Lung (tissue), 12 donors: ENCODE results near the gene SETBP1. TPM values are rescaled to one million over a fixed set of nuclear protein-coding genes. Genes with fewer than 3 reads are reported as not detected.

Source experiments
- ATAC-seq: fragments of 200-7000 bp; cut with Tn5 transposase; one replicate; pipeline ENCODE4 v1.9.1; 2020; ENCODE audit warnings: moderate number of reproducible peaks; ENCODE audit not compliant: insufficient read depth, low FRiP score
- DNase-seq, 3 donors: peaks; one replicate each; pipeline ENCODE4 v3.0.0-alpha.2; 2013 to 2017
- H3K27ac ChIP-seq, 2 donors: one replicate each; pipeline ENCODE4 v1.5.1; 2013; ENCODE audit warnings: mild to moderate bottlenecking in 2 of 2, moderate library complexity in 2 of 2, control low read depth in 1 of 2, inconsistent platforms in 1 of 2, low read depth in 1 of 2, low read length in 1 of 2
- H3K27me3 ChIP-seq, 3 donors: one replicate each; pipeline ENCODE4 v1.5.1; 2013; ENCODE audit warnings: low read length in 2 of 3; ENCODE audit not compliant: control insufficient read depth in 3 of 3, insufficient read depth in 3 of 3
- H3K36me3 ChIP-seq, 4 donors: one replicate each; pipeline ENCODE4 v1.5.1; 2013; ENCODE audit warnings: low read length in 4 of 4, mild to moderate bottlenecking in 1 of 4, moderate library complexity in 1 of 4; ENCODE audit not compliant: control insufficient read depth in 4 of 4, insufficient read depth in 4 of 4
- H3K4me1 ChIP-seq, 5 donors: one replicate each; pipeline ENCODE4 v1.5.1; 2013; ENCODE audit warnings: low read length in 5 of 5, mild to moderate bottlenecking in 2 of 5, moderate library complexity in 1 of 5; ENCODE audit not compliant: control insufficient read depth in 5 of 5, insufficient read depth in 5 of 5
- H3K4me3 ChIP-seq: one replicate; pipeline ENCODE4 v1.5.1; 2013; ENCODE audit warnings: mild to moderate bottlenecking, control low read depth, moderate library complexity
- H3K9ac ChIP-seq, 2 donors: one replicate each; pipeline ENCODE4 v1.5.1; 2013; ENCODE audit warnings: low read length in 2 of 2, control low read depth in 1 of 2; ENCODE audit not compliant: insufficient read depth in 1 of 2
- H3K9me3 ChIP-seq, 4 donors: one replicate each; pipeline ENCODE4 v1.5.1; 2013; ENCODE audit warnings: low read length in 3 of 4, mild to moderate bottlenecking in 1 of 4, moderate library complexity in 1 of 4; ENCODE audit not compliant: control insufficient read depth in 4 of 4, insufficient read depth in 3 of 4
- WGBS, 2 donors: extraction: QIAGEN DNeasy Blood & Tissue Kit; methylation state at CpG; one replicate each; pipeline ENCODE4 v1.1.7; 2013; 5-methylcytosine and 5-hydroxymethylcytosine counted together
- polyA plus RNA-seq, 2 donors: library from polyadenylated mRNA; stranded (reverse); fragments of 200-250 nt; gene quantifications; one replicate each; pipeline ENCODE4 v1.2.1, GENCODE V29; 2013
- total RNA-seq, 2 donors: library from RNA; depleted of rRNA in 1 of 2; stranded (reverse); fragments of >200 nt in 1 of 2; gene quantifications; one replicate each; pipeline ENCODE4 v1.2.1, GENCODE V29; 2014 to 2021
- TF ChIP-seq, protein P1 (sequence below): IDR thresholded peaks from 2 replicates; pipeline ENCODE4 v1.5.1; 2012; ENCODE audit warnings: mild to moderate bottlenecking; ENCODE audit errors: control extremely low read depth, extremely low read depth
- donor health status: control.
- donor health status: control.
- donor health status: Bipolar disorder and iron deficiency.
- donor health status: healthy.
- donor health status: DM: yes; HTN: yes; CAD: no.

SETBP1 gene
- total and polyA plus RNA-seq, 4 donors: 1.6 to 43.8 (median 16.6) TPM

DNA sequence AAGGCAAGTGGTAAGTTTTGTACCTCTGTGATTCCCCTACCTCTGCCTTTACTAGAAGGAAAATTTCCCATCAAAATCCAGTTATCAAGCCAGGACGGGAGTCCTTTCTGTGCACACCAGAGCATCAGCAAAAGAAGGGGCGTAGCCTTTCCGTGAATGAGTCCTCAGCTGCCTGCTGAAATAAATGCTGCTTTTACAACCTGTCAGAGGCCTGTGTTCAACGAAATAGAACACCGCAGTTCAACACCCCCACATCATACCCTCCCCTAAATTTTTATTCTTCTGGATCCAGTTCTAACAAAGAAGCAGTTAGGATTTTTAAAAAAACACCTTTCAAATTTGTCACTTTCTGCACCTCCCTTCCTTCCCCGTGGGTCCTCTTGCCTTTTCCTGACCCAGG lies 135.8 kb downstream of the SETBP1 start:
- Histone ChIP-seq H3K27ac (no peak overlapping the region), H3K9me3 (peaks cover 0 to 2% (median 0%) of the 10 kb centered on the region in 4 donors), H3K4me1 (peaks cover 0 to 11% (median 6%) of the 10 kb centered on the region in 5 donors), H3K9ac (no peak overlapping the region), H3K36me3 (peaks cover 0 to 4% (median 0%) of the 10 kb centered on the region in 4 donors), H3K27me3 (no peaks in the 10 kb centered on the region), H3K4me3 (no peak overlapping the region)
- TF ChIP-seq, protein P1, sequence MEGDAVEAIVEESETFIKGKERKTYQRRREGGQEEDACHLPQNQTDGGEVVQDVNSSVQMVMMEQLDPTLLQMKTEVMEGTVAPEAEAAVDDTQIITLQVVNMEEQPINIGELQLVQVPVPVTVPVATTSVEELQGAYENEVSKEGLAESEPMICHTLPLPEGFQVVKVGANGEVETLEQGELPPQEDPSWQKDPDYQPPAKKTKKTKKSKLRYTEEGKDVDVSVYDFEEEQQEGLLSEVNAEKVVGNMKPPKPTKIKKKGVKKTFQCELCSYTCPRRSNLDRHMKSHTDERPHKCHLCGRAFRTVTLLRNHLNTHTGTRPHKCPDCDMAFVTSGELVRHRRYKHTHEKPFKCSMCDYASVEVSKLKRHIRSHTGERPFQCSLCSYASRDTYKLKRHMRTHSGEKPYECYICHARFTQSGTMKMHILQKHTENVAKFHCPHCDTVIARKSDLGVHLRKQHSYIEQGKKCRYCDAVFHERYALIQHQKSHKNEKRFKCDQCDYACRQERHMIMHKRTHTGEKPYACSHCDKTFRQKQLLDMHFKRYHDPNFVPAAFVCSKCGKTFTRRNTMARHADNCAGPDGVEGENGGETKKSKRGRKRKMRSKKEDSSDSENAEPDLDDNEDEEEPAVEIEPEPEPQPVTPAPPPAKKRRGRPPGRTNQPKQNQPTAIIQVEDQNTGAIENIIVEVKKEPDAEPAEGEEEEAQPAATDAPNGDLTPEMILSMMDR: no peak
- DNase-seq (no peak), ATAC-seq (no peak)
- 93 to 97% methylated on average over 6 of the region's 6 CpGs for WGBS, 2 donors

DNA sequence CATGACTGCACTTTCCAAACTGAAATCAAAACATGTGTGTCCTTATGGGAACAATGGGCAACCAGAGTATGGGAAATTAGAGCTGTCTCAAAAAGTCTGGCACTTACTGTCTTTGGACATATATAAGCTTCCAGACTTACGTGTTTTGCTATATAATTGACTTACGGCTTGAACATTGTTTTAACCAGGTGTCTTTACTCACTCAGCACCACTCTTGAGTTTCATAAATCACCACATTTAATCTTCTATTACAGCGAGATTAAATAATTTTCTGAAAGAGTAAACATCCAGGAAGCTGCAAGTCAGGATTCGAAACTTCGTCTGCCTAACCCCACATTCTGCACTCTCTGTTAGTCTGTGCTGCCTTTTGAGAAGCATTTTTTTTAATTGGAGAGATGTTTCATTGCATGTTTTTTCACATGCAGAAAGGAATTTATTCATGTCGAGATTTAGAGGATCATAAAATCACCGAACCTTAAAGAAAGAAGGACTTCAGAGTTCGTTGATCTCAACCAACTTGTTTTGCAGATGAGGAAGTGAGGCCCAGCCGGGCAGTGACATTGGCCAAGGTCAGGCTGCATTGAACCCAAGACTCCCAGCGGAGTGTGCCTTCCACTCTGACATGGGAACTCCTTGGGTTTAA lies 137.3 kb downstream of the SETBP1 start:
- ATAC-seq (no peak), DNase-seq (peak in 2 of 3 donors; percentile 72 to 76)
- Histone ChIP-seq H3K4me1 (peaks cover 0 to 11% (median 6%) of the 10 kb centered on the region in 5 donors), H3K9ac (no peak overlapping the region), H3K4me3 (no peak overlapping the region), H3K27ac (peak overlapping the region in 1 of 2 donors; percentile 45), H3K9me3 (peaks cover 0 to 2% (median 0%) of the 10 kb centered on the region in 4 donors), H3K36me3 (peaks cover 0 to 4% (median 0%) of the 10 kb centered on the region in 4 donors), H3K27me3 (no peaks in the 10 kb centered on the region)
- TF ChIP-seq, protein P1: no peak
- WGBS, 2 donors: 73 to 76% methylated on average over 10 of the region's 10 CpGs

DNA sequence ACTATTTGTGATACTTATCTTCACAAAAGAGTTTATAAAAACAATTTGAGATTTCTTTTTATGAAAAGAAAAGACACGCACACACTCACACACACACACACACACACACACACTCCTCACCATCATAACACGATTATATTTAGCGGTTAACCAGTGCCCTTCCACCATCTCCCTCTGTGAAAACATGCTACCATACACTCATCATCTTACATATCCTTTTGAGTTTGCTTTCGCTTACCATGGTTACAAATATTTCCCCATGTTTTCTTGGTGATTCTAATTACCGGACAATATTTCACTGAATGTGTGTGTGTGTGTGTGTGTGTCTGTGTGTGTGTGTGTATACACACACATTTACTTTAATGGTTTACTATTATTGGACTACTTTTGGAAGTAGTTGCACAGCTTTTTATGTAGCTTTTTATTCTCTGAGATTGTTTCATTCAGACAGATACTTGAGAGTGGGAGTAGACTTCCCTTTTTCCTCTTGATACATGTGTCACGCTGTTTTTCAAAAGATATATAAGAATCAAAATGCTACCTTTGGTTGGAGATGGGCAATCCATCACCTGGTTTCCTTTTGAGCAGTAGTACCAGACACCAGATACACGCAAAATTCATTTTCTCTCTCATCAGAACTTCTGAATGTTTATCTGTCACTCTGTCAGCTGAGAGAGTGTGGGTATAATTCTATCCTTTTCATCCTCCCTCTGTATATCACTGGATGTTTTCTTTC lies 138.1 kb downstream of the SETBP1 start:
- Histone ChIP-seq H3K9ac (no peak overlapping the region), H3K27ac (no peak overlapping the region), H3K27me3 (no peaks in the 10 kb centered on the region), H3K4me1 (peaks cover 0 to 11% (median 6%) of the 10 kb centered on the region in 5 donors), H3K36me3 (peaks cover 0 to 4% (median 0%) of the 10 kb centered on the region in 4 donors), H3K9me3 (no peaks in the 10 kb centered on the region), H3K4me3 (no peak overlapping the region)
- no peak for ATAC-seq
- TF ChIP-seq, protein P1: no peak
- peak in 2 of 3 donors; percentile 47 to 63 for DNase-seq
- 78 to 84% methylated on average over 7 of the region's 7 CpGs for WGBS, 2 donors
